DMS 273 (cell line): Measurements from ENCODE around the gene PRKCA.

Source experiments
- DNase-seq: peaks from one replicate; lab custom pipeline; 2025; ENCODE audit not compliant: unreplicated experiment; lab: John Stamatoyannopoulos, UW

The PRKCA gene

DNA sequence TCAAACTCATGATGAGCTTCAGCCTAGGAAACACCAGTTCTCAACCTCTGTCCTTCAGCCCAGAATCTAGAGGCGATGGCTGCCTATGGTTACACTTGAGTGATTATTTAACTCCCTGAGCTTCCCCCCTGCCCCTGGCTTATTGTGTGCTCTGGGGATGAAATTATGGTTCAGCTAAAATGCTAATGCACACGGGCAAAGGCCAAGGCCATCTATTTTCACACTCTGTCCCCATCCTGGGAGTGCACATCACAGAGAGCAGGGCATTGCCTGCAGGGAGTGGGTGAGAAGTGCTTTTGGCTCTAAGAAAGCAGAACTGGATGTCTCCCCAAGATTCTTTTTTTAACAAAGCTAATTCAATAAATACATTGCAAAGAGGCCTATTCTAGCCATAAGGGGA lies 510.9 kb downstream of the PRKCA start:
- no peak for DNase-seq

DNA sequence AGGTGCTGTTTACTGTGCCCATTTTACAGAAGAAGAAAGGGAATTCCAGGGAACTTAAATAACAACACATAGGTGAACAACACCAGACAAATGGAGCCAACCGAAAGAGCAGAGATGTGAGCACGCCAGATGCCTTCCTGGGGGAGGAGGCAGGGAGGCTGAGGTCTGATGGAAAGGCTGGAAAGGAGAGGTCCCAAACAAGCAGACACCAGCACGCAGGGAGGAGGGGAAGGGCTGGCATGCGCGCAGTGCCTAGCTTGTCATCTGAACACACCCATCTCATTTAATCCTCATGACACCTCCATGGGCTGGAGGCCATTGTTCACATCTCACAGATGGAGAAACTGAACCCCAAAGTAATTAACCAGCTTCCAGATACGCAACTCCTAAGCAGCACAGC lies 511.6 kb downstream of the PRKCA start:
- DNase-seq, result no peak

DNA sequence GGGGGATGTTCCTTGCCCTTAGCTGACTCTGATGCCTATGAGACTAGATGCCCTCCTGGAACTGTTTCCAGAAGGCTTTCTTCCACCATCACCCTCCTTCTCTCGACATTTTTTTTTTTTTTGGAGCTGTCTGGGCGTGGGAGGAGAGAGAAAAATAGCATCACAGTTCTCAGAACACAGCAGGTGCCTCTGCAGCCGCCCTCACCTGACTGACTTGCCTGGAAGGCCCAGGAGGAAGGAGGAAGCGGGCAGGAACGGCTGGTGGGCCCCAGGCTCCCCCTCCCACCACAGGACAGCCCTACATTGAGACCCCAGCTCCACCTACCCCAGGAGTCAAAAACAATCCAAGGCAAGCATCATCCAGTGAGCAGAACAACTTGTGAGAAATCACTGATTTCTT lies 512.2 kb downstream of the PRKCA start:
- no peak for DNase-seq

DNA sequence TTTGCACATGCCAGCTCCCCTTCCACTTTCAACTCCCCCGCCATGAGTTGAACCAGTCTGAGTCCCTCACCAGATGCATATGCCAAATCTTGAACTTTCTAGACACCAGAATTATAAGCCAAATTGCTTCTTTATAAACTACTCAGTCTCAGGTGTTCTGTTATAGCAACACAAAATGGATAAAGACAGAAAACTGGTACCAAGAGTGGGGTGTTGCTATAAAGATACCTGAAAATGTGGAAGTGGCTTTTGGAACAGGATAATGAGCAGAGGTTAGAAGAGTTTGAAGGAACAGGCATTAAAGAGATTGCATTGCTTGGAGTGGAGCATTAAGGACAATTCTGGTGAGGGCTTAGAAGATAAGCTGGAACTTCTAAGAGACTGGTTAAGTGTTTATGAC lies 515.3 kb downstream of the PRKCA start:
- no peak for DNase-seq

DNA sequence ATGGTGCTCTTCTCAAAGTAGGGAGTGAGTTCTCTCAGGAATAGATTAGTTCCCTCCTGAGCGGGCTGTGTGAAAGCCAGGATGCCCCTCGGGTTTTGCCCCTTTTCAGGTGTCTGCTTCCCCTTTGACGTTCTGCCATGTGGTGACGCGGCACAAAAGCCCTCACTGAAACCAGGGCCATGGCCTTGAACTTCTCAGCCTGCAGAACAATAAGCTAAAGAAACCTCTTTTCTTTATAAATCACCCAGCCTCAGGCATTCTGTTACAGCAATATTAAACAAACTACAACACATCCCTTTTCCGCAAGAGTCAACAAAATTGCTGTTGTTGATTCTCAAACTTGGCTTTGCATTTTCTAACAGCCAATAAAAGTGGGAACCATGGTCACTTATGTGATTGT lies 517.1 kb downstream of the PRKCA start:
- no peak for DNase-seq

DNA sequence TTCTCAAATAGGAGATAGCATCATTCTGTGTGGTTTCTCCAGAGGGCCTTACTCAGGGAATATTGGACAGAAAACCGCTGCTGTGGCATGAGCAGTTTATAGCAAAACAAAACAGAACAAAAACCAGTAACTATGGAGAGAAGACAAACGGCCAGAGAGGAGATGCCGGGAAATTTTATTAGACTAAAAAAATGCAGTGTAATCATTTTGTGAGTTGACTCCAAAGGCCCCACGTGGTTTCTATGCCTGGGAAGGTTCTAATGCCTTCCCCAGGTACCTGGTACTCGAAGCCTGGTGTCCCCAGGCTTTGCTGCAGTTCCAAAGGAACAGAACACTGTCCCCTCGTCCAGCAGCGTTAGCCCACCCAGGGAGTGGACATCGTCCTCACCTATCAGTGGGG lies 519.6 kb downstream of the PRKCA start:
- DNase-seq, result no peak

DNA sequence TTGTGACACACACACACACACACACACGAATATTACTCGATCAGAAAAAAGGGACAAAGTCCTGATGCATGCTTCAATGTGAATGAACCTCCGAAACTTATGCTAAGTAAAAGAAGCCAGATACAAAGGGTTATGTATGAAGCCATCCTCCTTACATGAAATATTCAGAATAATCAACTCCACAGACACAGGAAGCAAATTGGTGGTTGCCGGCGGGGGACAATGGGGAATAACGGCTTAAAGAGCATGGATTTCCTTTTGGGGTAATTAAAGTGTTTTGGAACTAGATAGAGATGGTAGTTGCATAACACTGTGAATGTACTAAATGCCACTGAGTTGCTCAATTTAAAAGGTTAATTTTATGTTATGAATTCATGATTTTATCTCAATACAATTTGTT lies 524.4 kb downstream of the PRKCA start:
- no peak for DNase-seq

DNA sequence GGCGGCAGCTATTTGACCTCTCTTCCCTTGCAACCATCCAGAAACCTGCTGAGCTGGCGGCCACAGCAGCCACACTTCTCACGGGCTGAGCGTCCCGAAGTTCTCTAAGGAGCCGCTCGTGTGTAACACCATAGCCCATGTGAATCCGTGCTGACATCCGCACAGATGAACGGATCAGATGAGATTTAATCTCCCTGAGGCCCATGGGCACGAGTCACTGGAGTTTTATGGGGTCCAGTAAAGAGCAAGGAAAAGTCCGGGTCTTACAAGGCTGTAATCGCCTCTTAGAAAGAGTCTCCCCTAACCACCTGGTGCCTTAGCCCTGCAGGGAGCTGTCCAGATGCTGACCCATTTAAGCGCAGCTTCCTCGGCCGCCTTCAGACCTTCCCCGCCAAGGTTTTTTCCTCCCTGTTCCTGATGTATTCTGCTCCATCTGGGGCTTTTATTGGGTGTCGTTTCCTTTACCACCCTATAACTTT lies 527.0 kb downstream of the PRKCA start:
- peak; percentile 94 for DNase-seq

DNA sequence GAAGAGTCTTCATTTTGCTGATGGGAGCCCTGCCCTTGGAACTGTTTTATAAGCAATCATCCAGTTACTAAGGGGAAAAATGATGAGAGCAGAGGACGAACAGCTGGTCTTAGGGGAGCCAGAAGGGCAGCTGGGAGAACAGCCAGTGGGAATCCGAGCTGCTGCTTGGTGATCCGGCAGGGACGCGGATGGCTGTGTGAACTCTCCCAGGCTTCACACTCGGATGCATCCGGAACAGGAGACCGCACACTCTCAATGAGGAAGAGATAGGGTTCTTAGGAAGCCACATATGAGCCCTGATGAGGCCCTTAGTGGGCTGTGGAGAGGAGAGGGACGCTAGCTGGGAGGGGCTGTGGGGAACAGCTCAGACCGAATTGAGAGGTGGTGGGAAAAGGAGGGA lies 527.5 kb downstream of the PRKCA start:
- peak; percentile 96 for DNase-seq

DNA sequence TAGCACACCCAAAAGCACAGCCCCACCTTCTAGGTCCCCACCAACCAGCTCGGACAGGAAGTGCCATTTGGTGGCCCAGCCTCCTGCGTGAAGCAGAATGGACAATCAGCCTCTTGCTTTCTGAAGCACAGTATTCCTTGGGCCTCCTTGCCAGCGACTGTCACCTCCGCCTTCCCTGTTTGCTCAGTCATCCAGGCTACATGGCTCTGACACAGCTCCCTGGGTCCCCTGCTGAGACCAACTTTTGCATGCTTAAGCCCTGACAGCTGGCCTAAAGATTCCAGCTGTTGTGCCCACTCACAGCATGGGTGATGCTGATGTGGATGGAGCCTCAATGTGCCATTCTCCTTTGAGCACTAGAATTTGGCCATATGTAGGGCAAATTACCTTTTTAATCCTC lies 528.0 kb downstream of the PRKCA start:
- DNase-seq, result peak; percentile 83

DNA sequence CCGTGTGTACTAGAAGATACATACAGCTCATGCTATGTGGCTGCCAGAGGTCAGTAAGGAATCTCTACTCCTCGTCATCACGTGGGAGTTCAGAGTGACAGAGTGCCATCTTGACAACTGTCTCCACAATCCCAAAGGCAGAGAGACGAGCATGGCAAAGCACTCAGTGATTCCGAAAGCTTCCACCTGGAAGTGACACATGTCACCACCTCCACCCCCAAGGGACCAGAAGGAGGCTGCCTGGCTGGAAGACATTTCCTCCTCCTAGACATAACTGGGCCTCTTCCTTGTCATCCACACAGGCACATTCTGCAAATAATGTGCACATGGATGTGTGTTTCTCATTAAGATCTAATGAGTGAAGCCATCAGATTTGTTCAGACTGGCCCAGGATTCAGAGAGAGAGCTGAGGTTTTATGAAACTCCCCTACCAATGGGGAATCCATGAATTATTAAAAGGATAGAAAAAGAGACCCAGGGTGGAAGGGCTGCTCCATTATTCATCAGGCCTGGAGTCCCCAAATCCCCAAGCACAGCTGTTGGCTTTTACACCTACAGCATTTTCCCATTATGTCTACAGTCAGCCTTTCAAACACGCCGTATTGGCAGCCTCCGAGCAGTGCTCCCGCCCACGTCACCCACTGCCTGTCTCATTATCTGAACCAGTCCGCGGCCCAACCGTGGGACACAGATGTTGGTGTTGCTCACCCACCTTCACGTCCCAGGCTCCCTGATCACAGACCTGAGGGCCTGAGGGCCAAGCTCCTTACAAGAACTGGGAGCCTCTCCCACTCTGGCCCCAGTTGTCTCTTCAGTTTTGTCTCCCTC lies 529.2 kb downstream of the PRKCA start:
- DNase-seq, result peak; percentile 65

DNA sequence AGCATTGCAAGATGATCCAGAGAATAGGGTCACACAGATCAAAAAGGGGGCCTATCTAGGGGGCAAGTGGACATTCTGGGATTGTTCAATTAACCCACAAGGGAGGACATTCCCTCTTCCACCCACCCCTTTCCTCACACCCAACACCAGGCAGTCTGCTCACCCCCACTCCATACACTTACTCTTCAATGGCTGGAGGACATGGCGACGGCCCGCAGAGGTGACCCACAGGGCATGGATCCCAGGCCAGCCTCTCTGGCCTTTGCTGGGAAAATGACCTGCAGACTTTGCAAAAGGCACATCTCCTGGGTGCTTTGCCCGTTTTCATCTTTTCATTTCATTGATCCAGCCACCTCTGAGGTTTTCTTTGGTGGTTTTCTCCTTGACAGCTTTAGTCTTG lies 530.8 kb downstream of the PRKCA start:
- no peak for DNase-seq

DNA sequence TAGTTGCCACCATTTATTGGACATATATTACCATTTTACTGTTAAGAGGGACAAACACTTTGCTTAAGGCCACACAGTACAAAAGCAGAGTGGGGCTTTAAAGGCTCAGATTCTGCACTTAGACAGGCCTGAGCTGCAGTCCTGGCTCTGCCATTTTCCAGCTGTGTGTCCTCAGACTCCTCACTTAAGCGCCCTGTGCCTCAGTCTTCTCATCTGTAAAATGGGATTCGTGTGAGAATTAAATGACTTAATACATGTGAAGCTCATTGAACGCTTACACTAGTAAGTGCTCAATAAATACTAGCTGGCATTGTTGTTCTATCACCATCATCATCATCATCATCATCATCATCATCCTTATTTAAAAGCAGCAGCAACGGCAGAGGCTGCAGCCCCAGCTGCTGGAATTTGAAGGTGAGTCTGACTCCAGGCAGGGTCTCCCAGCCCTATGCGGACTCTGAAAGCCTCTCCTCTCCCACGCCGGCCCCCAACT lies 532.1 kb downstream of the PRKCA start:
- no peak for DNase-seq

DNA sequence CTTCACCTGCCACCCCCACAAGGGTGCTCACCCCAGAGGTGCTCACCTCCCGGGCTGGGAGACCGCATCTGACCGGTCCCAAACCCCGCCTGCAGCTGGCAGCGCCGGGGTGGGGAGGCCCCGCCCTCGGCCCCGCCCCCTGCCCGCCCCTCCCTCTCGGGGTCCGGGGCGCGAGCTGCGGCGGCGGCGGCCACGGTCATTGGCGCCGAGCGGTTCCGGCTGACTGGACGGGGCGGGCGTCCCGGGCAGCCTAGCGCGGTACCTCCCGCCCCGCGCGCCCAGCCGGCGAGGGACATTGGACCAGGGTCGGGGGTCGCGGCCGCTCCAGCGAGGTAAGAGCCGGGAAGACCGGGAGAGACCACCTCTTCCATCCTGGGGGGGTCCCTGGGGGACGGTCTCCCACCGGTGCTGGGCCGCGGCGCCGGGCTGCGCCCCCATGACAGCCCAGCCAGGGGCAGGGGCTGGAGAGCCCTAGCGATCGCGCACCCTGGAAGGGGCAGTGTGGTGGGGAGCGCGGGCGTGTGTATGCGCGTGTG lies 532.6 kb downstream of the PRKCA start, which contains the start of gene CACNG5:
CACNG5 (plus strand) TSS at position 199 of the 536 bp plus-strand sequence. CDS start 42,216 bp downstream, outside the sequence.
- no peak for DNase-seq

DNA sequence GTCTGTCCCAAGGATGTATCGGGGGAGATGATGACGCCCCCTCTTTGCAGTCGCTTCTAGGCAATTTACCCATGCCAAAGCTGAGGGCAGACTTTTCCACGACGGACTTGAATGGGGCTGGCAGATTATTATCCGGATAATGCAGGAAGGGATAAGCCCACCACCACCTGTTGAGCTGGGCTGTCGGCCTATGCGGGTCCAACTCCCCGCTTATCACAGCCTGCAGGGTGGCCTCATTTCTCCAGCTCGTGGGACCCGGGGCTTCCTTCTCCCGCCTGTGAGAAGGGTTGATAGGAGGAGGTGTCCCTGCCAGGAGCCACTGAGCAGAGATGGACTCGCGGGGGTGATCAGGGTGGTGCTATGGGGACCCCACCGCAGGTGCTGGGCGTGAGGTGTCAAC lies 533.1 kb downstream of the PRKCA start:
- DNase-seq, result no peak

DNA sequence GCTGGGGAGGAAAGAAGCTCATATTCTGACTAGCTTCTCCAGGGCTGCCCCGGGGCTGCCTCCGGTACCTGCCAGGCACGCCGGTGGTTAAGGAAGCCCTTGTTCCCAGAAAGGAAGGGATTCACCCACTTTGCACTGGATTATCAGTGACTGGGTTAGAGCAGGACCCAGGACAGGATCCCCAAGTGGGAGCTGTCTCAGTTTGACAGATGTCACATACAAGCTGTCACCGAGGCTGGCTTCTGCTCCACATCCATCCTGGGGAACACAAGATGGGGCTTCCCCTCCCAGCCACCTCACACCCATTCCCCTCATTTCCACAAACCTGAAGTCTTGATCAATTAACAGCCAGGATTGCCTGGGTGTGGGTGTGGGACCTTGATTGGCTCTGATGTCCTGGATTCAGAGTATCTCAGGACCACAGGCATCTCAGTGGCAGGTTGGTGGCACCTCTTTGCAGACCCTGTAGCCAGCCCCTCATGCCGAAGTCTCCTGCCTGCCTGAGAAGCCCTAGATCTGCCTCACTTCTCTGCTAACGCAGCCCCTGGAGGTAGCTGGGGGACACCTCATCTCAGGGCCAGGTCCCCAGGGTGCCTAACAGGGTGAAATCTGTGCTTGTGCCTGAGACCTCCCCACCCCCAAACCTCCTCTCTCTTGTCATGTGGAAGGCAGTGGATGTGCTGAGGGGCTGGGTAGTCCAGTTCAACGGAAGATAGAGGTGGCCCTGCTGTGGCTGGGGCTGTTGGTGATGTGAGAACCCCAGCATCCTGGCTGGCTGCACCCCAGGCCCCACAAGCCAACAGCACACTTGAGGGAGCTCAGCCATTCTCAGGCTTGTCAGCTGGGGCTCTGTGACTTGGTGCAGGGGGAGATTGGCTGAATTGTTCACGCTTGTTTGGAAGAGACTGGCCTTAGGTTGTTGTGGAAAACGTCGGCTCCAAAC lies 533.9 kb downstream of the PRKCA start:
- no peak for DNase-seq

DNA sequence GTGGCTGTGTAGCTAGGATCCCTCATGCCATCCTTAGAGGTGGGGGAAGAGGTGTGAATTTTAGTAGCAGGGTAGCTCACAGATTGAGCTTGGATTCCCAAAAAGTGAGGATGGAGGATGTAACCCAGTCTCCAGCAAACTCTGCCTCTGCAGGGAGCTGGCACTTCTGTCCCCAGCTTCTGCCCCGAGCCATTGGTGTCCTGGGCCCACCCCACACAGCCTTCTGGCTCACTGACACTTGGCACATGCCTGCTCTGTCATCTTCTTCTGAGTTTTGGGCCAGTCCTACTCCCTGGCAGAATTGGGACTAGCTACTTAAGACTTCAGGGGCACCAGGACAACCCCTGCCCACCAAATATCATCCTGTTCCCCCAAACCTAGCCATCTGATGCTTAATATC lies 534.8 kb downstream of the PRKCA start:
- DNase-seq, result no peak

DNA sequence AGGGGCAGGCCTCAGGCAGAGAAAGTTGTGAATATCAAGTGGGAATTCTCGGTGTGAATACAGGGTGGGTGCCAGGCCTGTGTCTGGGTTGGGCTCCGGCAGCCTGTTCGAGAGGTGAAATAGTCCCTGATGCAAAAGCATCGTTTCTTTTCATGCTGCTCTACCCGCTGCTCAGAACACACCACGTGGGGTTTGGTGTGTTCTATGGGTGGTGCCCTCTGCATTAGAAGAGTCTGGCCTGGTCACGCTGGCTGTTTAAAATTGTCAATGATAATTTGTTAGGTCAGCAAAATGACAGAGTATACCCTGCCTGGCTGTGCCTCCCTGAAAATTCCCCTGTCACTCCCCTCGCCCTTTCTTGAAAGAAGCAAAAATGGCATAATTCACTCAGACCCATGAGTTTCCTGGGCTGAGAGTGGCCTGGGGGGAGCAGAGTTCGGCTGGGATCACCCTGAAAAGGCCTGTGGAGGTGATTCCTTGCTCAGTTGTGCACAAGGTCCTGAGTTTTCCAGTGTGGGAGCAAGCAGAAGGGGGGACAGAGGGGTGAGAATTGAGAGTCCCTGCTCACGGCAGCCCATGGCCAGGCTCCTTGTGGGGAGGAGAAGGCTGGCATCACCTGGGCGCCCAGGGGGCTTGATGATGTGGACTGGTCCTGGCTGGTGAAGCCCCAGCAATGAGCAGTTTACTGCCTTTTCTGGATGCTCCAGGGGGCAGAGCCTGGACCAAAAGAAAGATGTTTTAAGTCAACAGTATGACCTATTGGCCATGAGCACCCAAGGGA lies 535.7 kb downstream of the PRKCA start:
- no peak for DNase-seq

DNA sequence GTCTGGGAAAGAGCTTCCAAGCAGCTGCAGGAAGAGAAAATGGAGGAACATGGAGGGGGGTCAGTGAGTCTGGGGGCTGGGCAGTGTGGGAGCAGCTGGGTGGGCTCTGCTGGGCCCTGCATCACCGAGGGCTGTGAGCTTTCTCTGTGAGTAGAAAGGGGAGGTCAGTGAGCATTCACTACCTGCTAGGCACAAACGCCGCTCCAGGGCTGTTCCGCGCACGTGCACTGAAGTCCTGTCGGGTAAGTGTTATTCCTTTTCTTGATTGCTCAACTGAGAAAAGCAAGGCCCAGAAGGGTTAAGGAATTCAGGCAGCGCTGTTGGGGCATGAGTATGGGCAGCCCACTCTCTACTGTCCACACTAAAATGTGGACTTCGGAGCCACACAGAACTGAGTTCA lies 537.2 kb downstream of the PRKCA start:
- no peak for DNase-seq

DNA sequence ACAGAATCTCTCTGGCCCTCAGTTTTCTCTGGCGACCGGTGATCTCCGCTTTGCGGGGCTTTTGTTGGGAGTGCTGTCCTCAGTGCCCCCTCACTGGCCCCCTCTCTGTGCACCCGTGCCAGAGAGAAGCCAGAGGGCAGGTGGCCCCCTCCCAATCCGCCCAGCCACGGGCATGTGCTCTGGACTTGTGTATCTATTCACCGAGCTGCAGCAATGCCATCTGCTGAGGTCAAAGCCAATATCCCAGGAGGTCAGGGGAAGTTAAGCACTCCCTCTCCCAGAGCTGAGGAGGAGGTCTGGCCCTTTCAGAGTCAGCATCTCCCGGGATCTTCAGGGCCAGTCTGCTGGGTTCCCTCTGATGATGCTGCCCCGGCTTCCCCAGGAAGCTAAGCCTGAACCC lies 537.6 kb downstream of the PRKCA start:
- no peak for DNase-seq

DNA sequence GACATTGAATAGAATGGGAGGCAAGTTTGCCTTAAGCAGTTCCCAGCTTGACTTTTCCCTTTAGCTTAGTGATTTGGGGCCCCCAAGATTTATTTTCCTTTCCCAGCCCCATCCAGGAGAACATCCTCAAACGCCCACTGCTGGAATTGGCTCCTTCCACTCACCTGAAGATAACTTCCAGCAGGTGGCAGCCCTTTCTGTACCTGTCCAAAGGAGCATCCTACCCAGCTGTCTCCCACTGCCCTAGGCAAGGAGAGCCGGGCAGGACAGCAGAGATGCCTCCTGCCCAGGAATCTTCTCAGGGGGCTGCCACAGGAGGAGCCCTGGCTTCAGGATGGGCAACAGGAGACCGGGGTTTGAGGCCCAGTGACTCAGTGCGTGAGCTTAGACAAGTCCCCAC lies 538.9 kb downstream of the PRKCA start:
- no peak for DNase-seq
